PC-9 (cell line): ENCODE data around the gene TAS1R2. TPM values are rescaled to one million over a fixed set of nuclear protein-coding genes. Genes with fewer than 3 reads are reported as not detected.
"Not testable (repeated sequence)": the region's sequence is repeated elsewhere in the genome, so short reads cannot be mapped to it uniquely, and the experiment has no call there.

ENCODE experiments used
- BruUV-seq: library from RNA; stranded (reverse); fragments of 400-500 nt; replicated peaks from 2 replicates; lab custom pipeline; 2021; lab: Mats Ljungman, UMichigan
- CTCF ChIA-PET: fragments of 300-600 bp; sonication (Branson Sonifier 250); formaldehyde crosslinking; loops from one replicate; lab custom pipeline; 2022; ENCODE audit warnings: antibody characterized with exemption; lab: Charles Lee
- POLR2A ChIA-PET: fragments of 300-600 bp; sonication (Branson Sonifier 250); formaldehyde crosslinking; loops from one replicate; lab custom pipeline; 2022; ENCODE audit warnings: antibody characterized with exemption; ENCODE audit not compliant: unreplicated experiment; lab: Charles Lee
- DNase-seq, 2 experiments: peaks; one replicate each; pipeline versions ENCODE4 v3.0.0 to v3.0.0-alpha.2; 2015 to 2022; ENCODE audit warnings: mixed read lengths in 1 of 2
- H2AFZ ChIP-seq: fragments of 200-600 bp; sonication (generic); 2 replicates; pipeline ENCODE4 v1.8.1; 2017; ENCODE audit warnings: antibody characterized with exemption
- H3F3A ChIP-seq: fragments of 200-600 bp; sonication (generic); 2 replicates; pipeline ENCODE4 v1.8.1; 2017; ENCODE audit warnings: antibody characterized with exemption, mild to moderate bottlenecking, low read depth; ENCODE audit not compliant: insufficient read depth
- H3K27ac ChIP-seq: fragments of 200-600 bp; sonication (generic); 2 replicates; pipeline ENCODE4 v1.6.1; 2016; ENCODE audit warnings: mixed run types
- H3K27me3 ChIP-seq: fragments of 200-600 bp; sonication (generic); 2 replicates; pipeline ENCODE4 v1.6.1; 2016; ENCODE audit warnings: low read depth, mixed run types; ENCODE audit not compliant: insufficient read depth
- H3K36me3 ChIP-seq: fragments of 200-600 bp; sonication (generic); 2 replicates; pipeline ENCODE4 v1.6.1; 2016; ENCODE audit warnings: low read depth, mixed run types
- H3K4me1 ChIP-seq: fragments of 200-600 bp; sonication (generic); replicated peaks from 2 replicates; pipeline ENCODE4 v1.6.1; 2016; ENCODE audit warnings: mixed run types; ENCODE audit not compliant: insufficient read depth
- H3K4me2 ChIP-seq: fragments of 200-600 bp; sonication (generic); 2 replicates; pipeline ENCODE4 v1.6.1; 2017; ENCODE audit warnings: mixed run types
- H3K4me3 ChIP-seq: fragments of 200-600 bp; sonication (generic); 2 replicates; pipeline ENCODE4 v1.6.1; 2016; ENCODE audit warnings: mixed run types
- H3K79me2 ChIP-seq: fragments of 200-600 bp; sonication (generic); 2 replicates; pipeline ENCODE4 v1.6.1; 2017; ENCODE audit warnings: low read depth, mixed run types
- H3K9me2 ChIP-seq: fragments of 200-600 bp; sonication (generic); 2 replicates; pipeline ENCODE4 v1.8.1; 2017; ENCODE audit warnings: mild to moderate bottlenecking; ENCODE audit not compliant: insufficient read depth
- H3K9me3 ChIP-seq: fragments of 200-600 bp; sonication (generic); 2 replicates; pipeline ENCODE4 v1.8.1; 2016; ENCODE audit warnings: low read depth; ENCODE audit not compliant: insufficient read depth
- H4K20me1 ChIP-seq: fragments of 200-600 bp; sonication (generic); 2 replicates; pipeline ENCODE4 v1.8.1; 2017; ENCODE audit not compliant: insufficient read depth
- CTCF ChIP-seq: fragments of 200-600 bp; sonication (generic); conservative IDR thresholded peaks from 2 replicates; pipeline ENCODE4 v1.6.1; 2017; ENCODE audit warnings: mixed run types, antibody characterized with exemption, mild to moderate bottlenecking, moderate library complexity
- EZH2 ChIP-seq: fragments of 200-600 bp; sonication (generic); IDR thresholded peaks from 2 replicates; pipeline ENCODE4 v1.8.0; 2017; ENCODE audit warnings: antibody characterized with exemption, low read depth
- intact Hi-C: fragments of 100-400 bp; cut with micrococcal nuclease; formaldehyde crosslinking; loops from one replicate; pipeline ENCODE4 v1.10.0; 2022; ENCODE audit not compliant: unreplicated experiment
- total RNA-seq: library from RNA; stranded (reverse); gene quantifications from 2 replicates; pipeline ENCODE4 v1.2.3, GENCODE V29; 2021

Gene TAS1R2
- total RNA-seq, 1 experiment from 2014 or later, result not detected

- TF ChIP-seq CTCF (no peak), EZH2 (no peak)
- no peak for DNase-seq
- no peaks in the 10 kb centered on the region for H3F3A ChIP-seq
- BruUV-seq, result no TSS peak
- H3K9me2 ChIP-seq, result no peaks in the 10 kb centered on the region
- H3K27ac ChIP-seq, result no peak overlapping the region
- no peaks in the 10 kb centered on the region for H3K79me2 ChIP-seq
- H2AFZ ChIP-seq, result no peak overlapping the region
- H3K36me3 ChIP-seq, result no peaks in the 10 kb centered on the region
- no peaks in the 10 kb centered on the region for H3K9me3 ChIP-seq
- no peaks in the 10 kb centered on the region for H3K4me1 ChIP-seq
- CTCF ChIA-PET, result no interaction called here
- no peaks in the 10 kb centered on the region for H4K20me1 ChIP-seq
- H3K4me3 ChIP-seq, result no peak overlapping the region
- POLR2A ChIA-PET, result no interaction called here
- peaks cover 54% of the 10 kb centered on the region for H3K27me3 ChIP-seq
- intact Hi-C loops, result no loop called here
- H3K4me2 ChIP-seq, result no peak overlapping the region
Measured at GRCh38 chr1:18852501-18852900, 7.0 kb downstream of the TAS1R2 start.

- Histone ChIP-seq H3K36me3 (no peaks in the 10 kb centered on the region), H3K79me2 (no peaks in the 10 kb centered on the region), H3K4me1 (no peaks in the 10 kb centered on the region), H3K4me2 (no peak overlapping the region), H3F3A (no peaks in the 10 kb centered on the region), H3K27me3 (peaks cover 51% of the 10 kb centered on the region), H3K27ac (no peak overlapping the region), H3K9me3 (no peaks in the 10 kb centered on the region), H4K20me1 (no peaks in the 10 kb centered on the region), H3K4me3 (no peak overlapping the region), H3K9me2 (no peaks in the 10 kb centered on the region), H2AFZ (no peak overlapping the region)
- intact Hi-C loops, result no loop called here
- no peak for TF ChIP-seq EZH2
- BruUV-seq, result no TSS peak
- no peak for DNase-seq
- CTCF ChIA-PET, result no interaction called here
- POLR2A ChIA-PET, result no interaction called here
Measured at GRCh38 chr1:18849261-18849711, 10.2 kb downstream of the TAS1R2 start.

- H3K4me3 ChIP-seq, DNase-seq, H3K4me2 ChIP-seq, POLR2A ChIA-PET, H3K27ac ChIP-seq, H3F3A ChIP-seq, H3K4me1 ChIP-seq, BruUV-seq, CTCF ChIA-PET, H3K36me3 ChIP-seq, H4K20me1 ChIP-seq, H3K79me2 ChIP-seq, intact Hi-C loops, H3K9me3 ChIP-seq, H2AFZ ChIP-seq, H3K9me2 ChIP-seq: not testable (repeated sequence)
- H3K27me3 ChIP-seq, result peaks cover 55% of the 10 kb centered on the region
Measured at GRCh38 chr1:18847723-18848122, 11.7 kb downstream of the TAS1R2 start.

- Histone ChIP-seq H4K20me1 (no peaks in the 10 kb centered on the region), H3K9me2 (no peaks in the 10 kb centered on the region), H3K9me3 (no peaks in the 10 kb centered on the region), H3K27me3 (peaks cover 70% of the 10 kb centered on the region), H3K4me2 (no peak overlapping the region), H3K79me2 (no peaks in the 10 kb centered on the region), H3K27ac (no peak overlapping the region), H3K36me3 (no peaks in the 10 kb centered on the region), H3K4me1 (no peaks in the 10 kb centered on the region), H3F3A (no peaks in the 10 kb centered on the region), H3K4me3 (no peak overlapping the region), H2AFZ (no peak overlapping the region)
- no peak for TF ChIP-seq CTCF
- no peak for TF ChIP-seq EZH2
- intact Hi-C loops, result no loop called here
- DNase-seq, result no peak
- CTCF ChIA-PET, result no interaction called here
- no TSS peak for BruUV-seq
- POLR2A ChIA-PET, result no interaction called here
Measured at GRCh38 chr1:18840145-18840544, 19.3 kb downstream of the TAS1R2 start.
